H1 (cell line): ENCODE results near the gene LSM14B. TPM values are rescaled to one million over a fixed set of nuclear protein-coding genes. Genes with fewer than 3 reads are reported as not detected.

Experiments used
- CTCF ChIA-PET: fragments of 300-600 bp; sonication (Branson Sonifier 250); formaldehyde crosslinking; loops from one replicate; lab custom pipeline; 2021; ENCODE audit not compliant: partially characterized antibody; lab: Charles Lee
- POLR2A ChIA-PET: fragments of 300-600 bp; sonication (Branson Sonifier 250); formaldehyde crosslinking; loops from one replicate; lab custom pipeline; 2021; ENCODE audit warnings: inconsistent platforms; ENCODE audit not compliant: partially characterized antibody; lab: Charles Lee
- DNase-seq, 2 experiments: peaks; one replicate each; pipeline versions ENCODE4 v3.0.0 to v3.0.0-alpha.2; 2010 to 2022; ENCODE audit warnings: low spot score in 2 of 2, low read depth in 1 of 2, mixed read lengths in 1 of 2
- FAIRE-seq: peaks from 2 replicates; lab custom pipeline; 2011; peaks lifted over from hg19 to GRCh38; lab: Jason Lieb, UNC
- H2AFZ ChIP-seq: 2 replicates; pipeline ENCODE4 v1.8.1; 2012; ENCODE audit warnings: low read length, inconsistent platforms
- H2AK5ac ChIP-seq: 2 replicates; pipeline ENCODE4 v1.6.1; 2013; ENCODE audit warnings: low read depth, low read length
- H2BK120ac ChIP-seq: replicated peaks from 2 replicates; pipeline ENCODE3; 2013; ENCODE audit warnings: low read depth, low read length, inconsistent platforms
- H2BK12ac ChIP-seq: 2 replicates; pipeline ENCODE4 v1.6.1; 2013; ENCODE audit warnings: low read depth, low read length
- H2BK15ac ChIP-seq: 2 replicates; pipeline ENCODE4 v1.6.1; 2013; ENCODE audit warnings: low read length
- H2BK20ac ChIP-seq: 2 replicates; pipeline ENCODE4 v1.6.1; 2013; ENCODE audit warnings: low read length
- H2BK5ac ChIP-seq: 2 replicates; pipeline ENCODE4 v1.6.1; 2013; ENCODE audit warnings: low read depth, low read length
- H3K14ac ChIP-seq: 2 replicates; pipeline ENCODE4 v1.6.1; 2013; ENCODE audit warnings: inconsistent platforms; ENCODE audit not compliant: insufficient read length
- H3K18ac ChIP-seq: 2 replicates; pipeline ENCODE4 v1.6.1; 2013; ENCODE audit warnings: low read length; ENCODE audit errors: extremely low read depth
- H3K23ac ChIP-seq: 2 replicates; pipeline ENCODE4 v1.6.1; 2013; ENCODE audit warnings: inconsistent platforms; ENCODE audit not compliant: insufficient read length
- H3K23me2 ChIP-seq: 2 replicates; pipeline ENCODE4 v1.6.1; 2013; ENCODE audit warnings: low read depth, low read length
- H3K27ac ChIP-seq: 2 replicates; pipeline ENCODE4 v1.6.1; 2011; ENCODE audit warnings: low read depth, low read length, inconsistent platforms
- H3K27me3 ChIP-seq, 4 experiments: replicated peaks in 1 of 4; 1 replicate in 1 of 4; 2 replicates in 3 of 4; pipeline versions ENCODE4 v1.6.1 to v1.8.1; 2011 to 2013; ENCODE audit warnings: low read length in 3 of 4, mild to moderate bottlenecking in 3 of 4, inconsistent platforms in 2 of 4, mixed read lengths in 2 of 4, moderate library complexity in 1 of 4; ENCODE audit not compliant: control insufficient read depth in 3 of 4, insufficient read depth in 3 of 4; ENCODE audit errors: extremely low read depth in 1 of 4
- H3K36me3 ChIP-seq, 4 experiments: 2 replicates each; pipeline versions ENCODE4 v1.6.1 to v1.8.1; 2011 to 2013; ENCODE audit warnings: mild to moderate bottlenecking in 4 of 4, low read length in 3 of 4, moderate library complexity in 2 of 4, control low read depth in 1 of 4, inconsistent platforms in 1 of 4; ENCODE audit not compliant: insufficient read depth in 4 of 4, control insufficient read depth in 2 of 4
- H3K4ac ChIP-seq: replicated peaks from 2 replicates; pipeline ENCODE3; 2013; ENCODE audit warnings: low read length, low read depth, mixed read lengths, inconsistent platforms; ENCODE audit not compliant: insufficient read length
- H3K4me1 ChIP-seq, 4 experiments: replicated peaks in 1 of 4; 1 replicate in 1 of 4; 2 replicates in 3 of 4; pipeline versions ENCODE4 v1.6.1 to v1.8.1; 2011 to 2013; ENCODE audit warnings: low read length in 3 of 4, inconsistent platforms in 2 of 4, mixed read lengths in 1 of 4; ENCODE audit not compliant: insufficient read depth in 4 of 4, control insufficient read depth in 3 of 4
- H3K4me2 ChIP-seq, 2 experiments: 2 replicates each; pipeline versions ENCODE4 v1.6.1 to v1.8.1; 2011 to 2013; ENCODE audit warnings: low read depth in 2 of 2, low read length in 2 of 2, control low read depth in 1 of 2, inconsistent platforms in 1 of 2, mild to moderate bottlenecking in 1 of 2; ENCODE audit not compliant: insufficient read depth in 1 of 2
- H3K4me3 ChIP-seq, 4 experiments: fragments of 200-600, 300-600 bp in 1 of 4; sonication (generic), shearing (Covaris generic), sonication (Bioruptor Twin) in 1 of 4; 2 replicates each; pipeline versions ENCODE4 v1.5.1 to v1.8.1; 2011 to 2016; ENCODE audit warnings: low read length in 4 of 4, low read depth in 3 of 4, control low read depth in 2 of 4, inconsistent platforms in 2 of 4, mild to moderate bottlenecking in 2 of 4, mixed read lengths in 1 of 4, moderate library complexity in 1 of 4; ENCODE audit not compliant: insufficient read depth in 2 of 4; ENCODE audit errors: extremely low read depth in 1 of 4
- H3K56ac ChIP-seq: replicated peaks from 2 replicates; pipeline ENCODE3; 2013; ENCODE audit warnings: low read depth, mild to moderate bottlenecking, mixed read lengths, low read length, inconsistent platforms; ENCODE audit not compliant: insufficient read length
- H3K79me1 ChIP-seq: 2 replicates; pipeline ENCODE4 v1.6.1; 2013; ENCODE audit warnings: low read depth, low read length, control low read depth
- H3K79me2 ChIP-seq, 2 experiments: 2 replicates each; pipeline versions ENCODE4 v1.6.1 to v1.8.1; 2012 to 2013; ENCODE audit warnings: low read length in 2 of 2, mild to moderate bottlenecking in 2 of 2, inconsistent platforms in 1 of 2; ENCODE audit not compliant: insufficient read depth in 2 of 2, control insufficient read depth in 1 of 2
- H3K9ac ChIP-seq, 4 experiments: replicated peaks in 1 of 4; 1 replicate in 1 of 4; 2 replicates in 3 of 4; pipeline versions ENCODE4 v1.6.1 to v1.8.1; 2011 to 2013; ENCODE audit warnings: low read depth in 3 of 4, low read length in 3 of 4, control low read depth in 2 of 4, mild to moderate bottlenecking in 2 of 4, moderate library complexity in 2 of 4, inconsistent platforms in 1 of 4; ENCODE audit errors: extremely low read depth in 1 of 4
- H3K9me3 ChIP-seq, 2 experiments: 2 replicates each; pipeline versions ENCODE4 v1.6.1 to v1.8.1; 2012 to 2013; ENCODE audit warnings: mild to moderate bottlenecking in 2 of 2, moderate library complexity in 2 of 2, control low read depth in 1 of 2, inconsistent platforms in 1 of 2, low read depth in 1 of 2, low read length in 1 of 2, mixed read lengths in 1 of 2; ENCODE audit not compliant: insufficient read depth in 2 of 2
- H4K20me1 ChIP-seq, 2 experiments: replicated peaks in 1 of 2; 2 replicates each; pipeline versions ENCODE3 to v1.8.1; 2011 to 2013; ENCODE audit warnings: inconsistent platforms in 2 of 2, low read length in 2 of 2, mild to moderate bottlenecking in 1 of 2; ENCODE audit not compliant: insufficient read depth in 2 of 2, control insufficient read depth in 1 of 2
- H4K5ac ChIP-seq: 2 replicates; pipeline ENCODE4 v1.6.1; 2013; ENCODE audit warnings: low read length, low read depth, mixed read lengths, inconsistent platforms; ENCODE audit not compliant: insufficient read length
- H4K8ac ChIP-seq: 2 replicates; pipeline ENCODE4 v1.8.0; 2013; ENCODE audit warnings: mild to moderate bottlenecking, moderate library complexity, low read length, inconsistent platforms; ENCODE audit not compliant: insufficient read depth; ENCODE audit errors: extremely low read depth
- H4K91ac ChIP-seq: replicated peaks from 2 replicates; pipeline ENCODE3; 2013; ENCODE audit warnings: low read length, mixed read lengths, inconsistent platforms; ENCODE audit not compliant: insufficient read length
- CBX5 ChIP-seq: fragments of 300-800, 300-1000 bp; sonication (generic); IDR thresholded peaks from 2 replicates; pipeline ENCODE4 v1.7.1; 2016; ENCODE audit warnings: antibody characterized with exemption, low read length, low read depth
- ZNF274 ChIP-seq: IDR thresholded peaks from 2 replicates; pipeline ENCODE4 v1.7.0; 2012; ENCODE audit warnings: low read length, borderline replicate concordance; ENCODE audit errors: extremely low read depth
- WGBS, 2 experiments: shearing (Covaris generic) in 1 of 2; methylation state at CpG; one replicate each; pipeline versions ENCODE4 v1.1.6 to v1.1.7; 2013 to 2015; ENCODE audit warnings: low lambda C conversion rate in 2 of 2, mixed read lengths in 2 of 2, inconsistent platforms in 1 of 2, low coverage in 1 of 2, missing lambda C conversion rate in 1 of 2; ENCODE audit not compliant: insufficient replicate concordance in 2 of 2, insufficient coverage in 1 of 2, insufficient read length in 1 of 2; ENCODE audit errors: extremely low coverage in 1 of 2, missing lambda C conversion rate in 1 of 2; 5-methylcytosine and 5-hydroxymethylcytosine counted together
- polyA plus RNA-seq, 7 experiments: library from polyadenylated mRNA; depleted of rRNA in 3 of 7; stranded (reverse) in 5 of 7; unstranded in 2 of 7; fragments of >200 nt in 5 of 7; fragments of 200-250 nt in 2 of 7; gene quantifications; 1 replicate in 5 of 7; 2 replicates in 1 of 7; 4 replicates in 1 of 7; pipeline versions ENCODE4 v1.2.1 to v1.2.3, GENCODE V29; 2011 to 2013; ENCODE audit warnings: missing spikeins in 2 of 7, mixed read lengths in 2 of 7
- total RNA-seq: library from RNA; stranded (reverse); fragmentation: NEBNext Ultra II Directional; extraction: Animal tissue kit (Norgen Biotek cat#: 25700); gene quantifications from 2 replicates; pipeline ENCODE4 v1.2.1, GENCODE V29; 2021

The LSM14B gene
- total and polyA plus RNA-seq, 2 of the 8 experiments (the other 6 are each of a cell fraction or from before 2014, with no cell fraction given): 58.3 to 65.6 TPM

GRCh38 chr20:62147528-62147927, 25.3 kb downstream of the LSM14B start:
- Histone ChIP-seq H3K4ac (no peak overlapping the region), H3K14ac (no peak overlapping the region), H4K91ac (no peak overlapping the region), H3K4me1 (peaks cover 0 to 19% (median 8%) of the 10 kb centered on the region in 4 experiments; a peak in 6 of 7 replicates), H3K9me3 (no peaks in the 10 kb centered on the region; a peak in 1 of 4 replicates), H2AK5ac (0 out of 2 replicates have a peak overlapping the region, but pooled peaks have one; percentile 48), H3K4me2 (no peak overlapping the region), H2AFZ (no peak overlapping the region), H3K18ac (no peak overlapping the region), H4K20me1 (peaks cover 50 to 53% of the 10 kb centered on the region in 2 experiments), H4K8ac (peak overlapping the region; percentile 31; the same call in 1 of the 2 replicates), H2BK5ac (0 out of 2 replicates have a peak overlapping the region, but pooled peaks have one; percentile 52), H3K79me1 (peaks cover 47% of the 10 kb centered on the region), H4K5ac (no peak overlapping the region), H3K4me3 (no peak overlapping the region), H3K36me3 (peaks cover 0 to 9% (median 6%) of the 10 kb centered on the region in 4 experiments; a peak in 6 of 8 replicates), H3K56ac (no peak overlapping the region), H3K27me3 (no peaks in the 10 kb centered on the region), H3K23me2 (peaks cover 3% of the 10 kb centered on the region; the same call in 1 of the 2 replicates), H2BK15ac (no peak overlapping the region), H2BK20ac (no peak overlapping the region), H2BK120ac (no peak overlapping the region), H3K27ac (no peak overlapping the region), H2BK12ac (no peak overlapping the region), H3K9ac (no peak overlapping the region), H3K23ac (no peak overlapping the region), H3K79me2 (peaks cover 58 to 88% of the 10 kb centered on the region in 2 experiments)
- POLR2A ChIA-PET: interaction anchor here (0.7 to 1.0 kb wide), 3 partner anchors 9 to 137 kb away, joined by 3 to 4 read pairs (median 3); no protein-coding TSS in a partner anchor
- TF ChIP-seq ZNF274: no peak
- no peak for TF ChIP-seq CBX5
- CTCF ChIA-PET: interaction anchor here (0.6 kb wide), 1 partner anchor 30 kb away, joined by 4 read pairs; no protein-coding TSS in a partner anchor
- FAIRE-seq (no peak), DNase-seq (no peak)
- WGBS, 2 experiments: 93% methylated on average over 8 of the region's 9 CpGs; no CpG with 5 or more reads in 1 of the 2 experiments
